ENCODE results near the gene NEURL2. TPM values are rescaled to one million over a fixed set of nuclear protein-coding genes. Genes with fewer than 3 reads are reported as not detected.

The NEURL2 gene
- polyA plus RNA-seq, 3 donors, result 0.14 to 1.1 TPM; not detected in 1

- Mint-ChIP-seq H3K27me3 (ENCODE audit: low read depth in 3 of 3) (no peaks in the 10 kb centered on the region), H3K36me3 (peaks cover 33 to 38% of the 10 kb centered on the region in 2 donors), H3K4me1 (no peaks in the 10 kb centered on the region), H3K4me3 (no peak overlapping the region), H3K9me3 (no peaks in the 10 kb centered on the region), H3K27ac (no peak overlapping the region)
- no peaks in the 10 kb centered on the region for H3K9me3 ChIP-seq (replicated peaks in 1 of 2; ENCODE audit: control insufficient read depth in 1 of 2, insufficient read depth in 1 of 2, low read length in 2 of 2)
- no peaks in the 10 kb centered on the region for H3K79me2 ChIP-seq (ENCODE audit: insufficient read depth, low read length)
- no peak overlapping the region for H2AFZ ChIP-seq (ENCODE audit: insufficient read depth, low read depth, low read length, poor library complexity, severe bottlenecking)
- no peak overlapping the region for H3K27ac ChIP-seq (ENCODE audit: low read depth in 1 of 2, low read length in 2 of 2)
- intact Hi-C loops (cut with micrococcal nuclease), result no loop called here
- H4K20me1 ChIP-seq (ENCODE audit: insufficient read depth, low read length), result no peaks in the 10 kb centered on the region
- no peak overlapping the region for H3K4me2 ChIP-seq (replicated peaks; ENCODE audit: extremely low read depth, low read length, poor library complexity, severe bottlenecking)
- peaks cover 21% of the 10 kb centered on the region in 2 donors for H3K36me3 ChIP-seq (replicated peaks in 1 of 2; ENCODE audit: control insufficient read depth in 1 of 2, insufficient read depth in 2 of 2, low read length in 2 of 2)
- H3K4me1 ChIP-seq (ENCODE audit: control insufficient read depth in 1 of 2, insufficient read depth in 2 of 2, low read length in 2 of 2), result no peaks in the 10 kb centered on the region
- no peak overlapping the region for H3K4me3 ChIP-seq (replicated peaks in 1 of 3; ENCODE audit: low read depth in 2 of 3, low read length in 3 of 3)
- DNase-seq, result no peak
- H3K9ac ChIP-seq (ENCODE audit: insufficient read depth, low read length, poor library complexity, severe bottlenecking), result no peak overlapping the region
- H3K27me3 ChIP-seq (ENCODE audit: control insufficient read depth in 2 of 2, insufficient read depth in 2 of 2, low read length in 2 of 2), result no peaks in the 10 kb centered on the region
- no CpG with 5 or more reads among the region's 1 CpG for WGBS (ENCODE audit: insufficient coverage)
- TF ChIP-seq, protein P1, sequence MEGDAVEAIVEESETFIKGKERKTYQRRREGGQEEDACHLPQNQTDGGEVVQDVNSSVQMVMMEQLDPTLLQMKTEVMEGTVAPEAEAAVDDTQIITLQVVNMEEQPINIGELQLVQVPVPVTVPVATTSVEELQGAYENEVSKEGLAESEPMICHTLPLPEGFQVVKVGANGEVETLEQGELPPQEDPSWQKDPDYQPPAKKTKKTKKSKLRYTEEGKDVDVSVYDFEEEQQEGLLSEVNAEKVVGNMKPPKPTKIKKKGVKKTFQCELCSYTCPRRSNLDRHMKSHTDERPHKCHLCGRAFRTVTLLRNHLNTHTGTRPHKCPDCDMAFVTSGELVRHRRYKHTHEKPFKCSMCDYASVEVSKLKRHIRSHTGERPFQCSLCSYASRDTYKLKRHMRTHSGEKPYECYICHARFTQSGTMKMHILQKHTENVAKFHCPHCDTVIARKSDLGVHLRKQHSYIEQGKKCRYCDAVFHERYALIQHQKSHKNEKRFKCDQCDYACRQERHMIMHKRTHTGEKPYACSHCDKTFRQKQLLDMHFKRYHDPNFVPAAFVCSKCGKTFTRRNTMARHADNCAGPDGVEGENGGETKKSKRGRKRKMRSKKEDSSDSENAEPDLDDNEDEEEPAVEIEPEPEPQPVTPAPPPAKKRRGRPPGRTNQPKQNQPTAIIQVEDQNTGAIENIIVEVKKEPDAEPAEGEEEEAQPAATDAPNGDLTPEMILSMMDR (IDR thresholded peaks at IDR 0.05), result no peak
Observed at GRCh38 chr20:45873409-45874103, 17.5 kb downstream of the NEURL2 start.

DNA sequence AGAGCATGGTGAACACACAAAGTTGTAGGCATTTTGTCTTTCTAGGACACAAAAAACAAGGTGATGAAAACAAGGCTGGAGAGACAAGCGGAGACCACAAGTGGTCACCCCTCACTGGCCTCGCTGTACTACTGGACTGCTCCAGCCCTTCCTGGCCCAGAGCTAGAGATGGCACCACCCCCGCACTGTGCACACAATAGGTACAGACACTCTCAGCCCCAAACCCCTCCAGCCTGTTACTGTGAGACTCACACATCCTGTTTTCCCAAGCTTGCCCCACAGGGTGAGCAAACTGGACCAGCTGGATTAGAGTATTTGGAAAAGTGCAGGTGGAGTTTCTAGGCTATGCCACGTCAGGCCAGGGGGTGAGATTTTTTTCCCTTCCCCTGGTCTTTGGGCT, 18.4 kb downstream of the NEURL2 start:
- Histone ChIP-seq H2AFZ (ENCODE audit: insufficient read depth, low read depth, low read length, poor library complexity, severe bottlenecking) (no peak overlapping the region), H3K4me1 (ENCODE audit: control insufficient read depth in 1 of 2, insufficient read depth in 2 of 2, low read length in 2 of 2) (no peaks in the 10 kb centered on the region), H4K20me1 (ENCODE audit: insufficient read depth, low read length) (no peaks in the 10 kb centered on the region), H3K36me3 (replicated peaks in 1 of 2; ENCODE audit: control insufficient read depth in 1 of 2, insufficient read depth in 2 of 2, low read length in 2 of 2) (peaks cover 12% of the 10 kb centered on the region in 2 donors), H3K27ac (ENCODE audit: low read depth in 1 of 2, low read length in 2 of 2) (no peak overlapping the region), H3K27me3 (ENCODE audit: control insufficient read depth in 2 of 2, insufficient read depth in 2 of 2, low read length in 2 of 2) (no peaks in the 10 kb centered on the region), H3K9ac (ENCODE audit: insufficient read depth, low read length, poor library complexity, severe bottlenecking) (no peak overlapping the region), H3K4me3 (replicated peaks in 1 of 3; ENCODE audit: low read depth in 2 of 3, low read length in 3 of 3) (no peak overlapping the region), H3K79me2 (ENCODE audit: insufficient read depth, low read length) (no peaks in the 10 kb centered on the region), H3K4me2 (replicated peaks; ENCODE audit: extremely low read depth, low read length, poor library complexity, severe bottlenecking) (no peak overlapping the region), H3K9me3 (replicated peaks in 1 of 2; ENCODE audit: control insufficient read depth in 1 of 2, insufficient read depth in 1 of 2, low read length in 2 of 2) (no peaks in the 10 kb centered on the region)
- Mint-ChIP-seq H3K4me1 (no peaks in the 10 kb centered on the region), H3K9me3 (no peaks in the 10 kb centered on the region), H3K36me3 (peaks cover 24 to 28% of the 10 kb centered on the region in 2 donors), H3K4me3 (no peak overlapping the region), H3K27ac (no peak overlapping the region), H3K27me3 (ENCODE audit: low read depth in 3 of 3) (no peaks in the 10 kb centered on the region)
- TF ChIP-seq, protein P1 (IDR thresholded peaks at IDR 0.05), result no peak
- no peak for DNase-seq
- intact Hi-C loops (cut with micrococcal nuclease), result no loop called here
- no CpG with 5 or more reads among the region's 4 CpGs for WGBS (ENCODE audit: insufficient coverage)
